Activated effector memory CD4-positive, alpha-beta T cell treated with Interleukin-2 at 50 U/mL for 16 hours (primary cell): ENCODE measurements around the gene ZNRF3.

ENCODE experiments used
- DNase-seq: peaks from one replicate; pipeline ENCODE4 v3.0.0-alpha.2; 2020

ZNRF3 gene

DNA sequence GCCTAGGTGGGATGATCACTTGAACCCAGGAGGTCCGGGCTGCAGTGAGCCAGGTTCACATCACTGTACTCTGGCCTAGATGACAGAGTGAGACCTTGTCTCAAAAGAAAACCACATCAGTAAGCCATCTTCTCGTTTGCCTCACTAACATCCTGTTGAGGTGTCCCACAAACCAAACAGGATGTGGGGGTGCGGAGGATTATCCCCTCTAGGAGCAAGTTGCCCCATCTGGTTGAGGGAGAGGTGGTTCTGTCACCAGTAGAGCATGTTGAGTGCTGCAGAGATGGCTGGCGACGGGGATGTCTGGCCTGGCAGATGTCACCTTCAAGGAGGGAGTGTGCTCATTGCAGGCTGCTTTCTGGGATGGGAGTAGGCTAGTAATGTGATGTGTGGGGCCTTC is 72.4 kb downstream of the ZNRF3 start:
- DNase-seq, result peak; percentile 59

DNA sequence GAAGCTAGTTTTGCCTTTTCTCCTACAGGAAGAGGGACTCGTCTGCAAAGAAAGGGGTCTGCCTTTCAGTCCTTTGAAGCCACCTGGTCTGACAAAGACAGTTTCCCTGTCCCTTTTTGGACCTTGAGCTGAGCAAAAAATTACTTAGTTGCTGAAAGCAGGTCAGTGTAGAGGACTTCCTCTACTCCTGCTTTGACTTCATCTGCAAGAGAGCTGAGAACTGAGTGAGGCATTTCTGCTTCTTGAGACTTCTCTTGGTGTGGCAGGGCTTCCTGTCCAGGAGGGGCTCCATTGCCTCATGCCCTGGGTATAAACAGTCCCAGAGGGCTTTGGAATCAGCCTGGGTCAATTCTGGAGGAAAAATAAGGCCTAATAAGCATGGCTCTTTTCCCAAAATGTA is 73.1 kb downstream of the ZNRF3 start:
- DNase-seq, result no peak

DNA sequence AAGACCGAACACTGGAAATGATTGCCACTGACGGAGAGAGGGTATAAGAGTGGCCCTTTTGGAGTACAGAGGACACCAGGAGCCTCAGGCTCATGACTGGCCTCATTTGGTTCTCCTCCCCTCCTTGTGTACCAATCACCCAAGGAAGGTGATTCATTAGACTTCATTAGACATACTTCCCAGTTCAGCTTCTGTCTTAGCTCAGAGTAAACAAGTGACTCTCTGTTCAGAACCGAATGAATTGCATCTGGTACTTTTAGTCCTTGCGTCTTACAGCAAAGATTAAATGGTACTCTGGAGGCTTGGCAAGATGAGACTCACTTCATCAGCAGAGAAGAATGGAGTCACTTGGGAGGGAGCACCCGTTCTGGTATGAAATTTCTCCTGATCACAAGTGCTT is 75.2 kb downstream of the ZNRF3 start:
- no peak for DNase-seq

DNA sequence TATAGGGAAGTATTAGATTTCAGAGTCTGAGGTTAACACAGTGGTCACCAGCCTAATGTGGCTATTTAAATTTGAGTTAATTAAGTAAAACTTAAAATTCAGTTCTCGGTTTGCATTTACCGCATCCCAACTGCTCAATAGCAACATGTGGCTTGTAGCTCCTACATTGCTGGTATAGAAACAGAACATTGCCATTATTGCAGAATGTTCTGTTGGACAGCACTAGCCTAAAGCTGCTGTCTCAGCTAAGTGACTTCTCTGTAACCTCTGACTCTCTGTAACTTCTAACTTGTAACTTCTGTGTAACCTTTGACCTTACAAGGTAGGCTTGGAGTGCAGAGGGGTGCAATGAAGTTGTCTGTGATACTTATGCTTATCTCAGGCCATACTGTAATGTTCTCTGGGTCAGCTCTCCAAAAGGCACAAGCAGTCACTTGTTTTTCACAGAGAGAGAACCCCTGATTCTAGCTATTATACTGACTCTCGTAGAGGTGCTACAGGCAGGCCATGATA is 78.7 kb downstream of the ZNRF3 start:
- no peak for DNase-seq

- no peak for DNase-seq
Observed at GRCh38 chr22:28963362-28963761, 80.0 kb downstream of the ZNRF3 start.

DNA sequence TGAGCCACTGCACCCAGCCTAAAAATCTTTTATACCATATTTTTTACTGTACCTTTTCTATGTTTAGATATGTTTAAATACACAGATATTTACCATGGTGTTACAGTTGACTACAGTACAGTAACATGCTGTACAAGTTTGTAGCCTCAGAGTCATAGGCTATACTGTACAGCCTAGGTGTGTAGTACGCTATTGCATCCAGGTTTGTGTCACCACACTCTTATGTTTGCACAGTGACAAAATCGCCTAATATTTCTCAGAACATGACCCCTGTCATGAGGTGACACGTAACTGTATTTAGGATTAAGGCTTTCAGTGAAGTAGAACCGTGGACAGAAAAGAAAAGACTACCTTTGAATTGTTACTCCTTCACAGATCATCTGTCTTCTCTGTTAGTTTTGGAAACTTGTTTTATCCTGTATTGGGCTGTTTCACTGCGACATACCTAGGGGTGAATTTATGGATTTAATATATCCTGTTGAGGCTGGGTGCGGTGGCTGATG is 83.8 kb downstream of the ZNRF3 start:
- DNase-seq, result no peak

DNA sequence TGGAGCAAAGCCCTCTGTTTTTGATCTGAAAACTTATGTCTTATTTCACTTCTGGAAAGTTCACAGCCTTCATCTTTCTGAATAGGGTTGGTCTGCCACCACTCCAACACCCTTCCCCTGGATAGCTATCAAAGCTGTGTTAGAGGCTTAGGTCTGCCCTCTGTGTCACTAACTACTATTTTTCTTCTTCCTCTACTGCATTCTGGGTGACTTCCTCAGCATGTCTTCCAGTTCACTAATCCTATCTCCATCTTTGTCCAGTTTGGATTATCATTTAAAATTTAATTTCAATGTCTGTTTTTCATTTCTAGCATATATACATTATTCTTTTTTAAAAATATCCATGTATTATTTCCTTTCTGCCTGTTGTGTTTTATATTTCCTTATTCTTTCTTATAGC is 84.6 kb downstream of the ZNRF3 start:
- DNase-seq, result no peak

- DNase-seq, result no peak
Observed at GRCh38 chr22:28969401-28970168, 86.2 kb downstream of the ZNRF3 start.

DNA sequence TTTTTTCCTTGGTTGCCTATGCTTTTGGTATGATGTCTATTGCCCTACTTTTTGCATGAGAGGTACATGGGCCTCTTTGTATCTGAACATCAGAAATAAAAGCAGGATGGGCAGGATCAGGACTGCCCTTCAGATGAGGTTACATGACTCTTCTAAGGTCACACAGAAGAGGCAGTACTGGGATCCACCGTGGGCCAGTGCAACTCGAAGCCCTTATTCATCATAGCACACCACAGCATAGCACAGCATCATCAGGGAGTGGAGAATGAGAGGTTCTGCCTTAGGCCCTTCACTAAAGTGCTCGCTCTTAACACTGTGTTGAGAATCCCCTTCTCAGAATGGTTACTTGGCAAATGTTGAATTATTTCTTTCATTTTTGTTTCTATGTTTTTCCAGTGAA is 90.0 kb downstream of the ZNRF3 start:
- DNase-seq, result no peak

DNA sequence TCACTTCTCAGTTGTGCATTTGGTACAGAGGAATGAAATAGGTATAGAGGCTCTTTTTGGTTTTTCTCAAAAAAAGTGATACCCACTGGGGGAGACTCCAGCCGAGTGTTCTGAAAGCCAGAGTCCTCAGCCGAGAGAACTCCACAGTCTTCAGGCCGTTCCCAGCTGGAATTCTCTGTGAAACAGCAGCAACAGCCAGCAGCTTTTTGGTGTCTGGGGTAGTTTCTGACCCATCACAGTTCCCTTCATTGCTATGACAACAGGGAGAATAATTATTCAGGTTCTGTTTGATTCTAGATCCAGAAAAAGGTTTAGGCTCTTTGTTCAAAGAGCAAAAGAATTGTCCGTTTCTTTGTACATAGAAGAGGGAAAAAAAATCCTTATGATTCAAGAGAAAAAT is 93.7 kb downstream of the ZNRF3 start:
- no peak for DNase-seq

GRCh38 chr22:28977481-28977971 is 94.2 kb downstream of the ZNRF3 start:
- DNase-seq, result no peak

DNA sequence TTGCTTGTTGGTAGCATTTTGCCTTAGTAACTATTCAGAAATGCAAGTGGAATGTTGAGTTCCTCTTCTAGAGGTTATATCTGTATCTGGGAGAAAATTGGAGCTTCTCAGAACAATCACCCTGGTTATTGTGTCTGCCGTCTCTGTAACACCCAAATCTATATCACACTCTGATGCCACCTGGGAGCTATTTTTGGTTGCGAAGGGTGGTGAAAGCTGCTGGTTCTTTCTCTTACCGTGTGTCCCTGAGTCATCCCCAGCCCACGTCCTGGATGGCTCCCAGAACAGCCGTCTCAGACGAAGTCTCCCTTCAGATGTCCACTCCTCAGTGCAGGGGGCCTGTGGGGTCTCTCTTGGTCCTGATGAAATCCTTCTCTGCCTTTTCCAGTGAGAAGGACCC is 94.8 kb downstream of the ZNRF3 start:
- DNase-seq, result no peak

- DNase-seq, result no peak
Observed at GRCh38 chr22:28978863-28979796, 95.8 kb downstream of the ZNRF3 start.

DNA sequence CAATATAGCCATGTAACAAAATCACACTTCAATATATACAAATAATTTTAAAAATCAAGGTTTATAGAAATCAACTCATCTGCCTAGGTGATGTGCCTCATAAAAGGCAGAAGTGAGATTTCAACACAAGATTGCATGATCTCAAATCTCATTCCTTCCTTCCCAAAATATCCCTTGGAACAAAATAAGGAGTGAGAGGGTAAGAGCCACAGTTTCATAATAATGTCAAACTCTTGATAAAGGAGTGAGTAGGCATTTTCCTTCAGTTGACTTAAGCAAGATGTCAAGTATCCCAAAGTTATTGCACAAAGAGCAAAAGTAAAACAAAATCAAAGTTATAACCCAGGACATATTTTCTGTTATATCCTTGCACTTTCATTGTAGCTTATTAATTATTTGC is 97.0 kb downstream of the ZNRF3 start:
- DNase-seq, result no peak

GRCh38 chr22:28981818-28982499 is 98.6 kb downstream of the ZNRF3 start:
- no peak for DNase-seq

DNA sequence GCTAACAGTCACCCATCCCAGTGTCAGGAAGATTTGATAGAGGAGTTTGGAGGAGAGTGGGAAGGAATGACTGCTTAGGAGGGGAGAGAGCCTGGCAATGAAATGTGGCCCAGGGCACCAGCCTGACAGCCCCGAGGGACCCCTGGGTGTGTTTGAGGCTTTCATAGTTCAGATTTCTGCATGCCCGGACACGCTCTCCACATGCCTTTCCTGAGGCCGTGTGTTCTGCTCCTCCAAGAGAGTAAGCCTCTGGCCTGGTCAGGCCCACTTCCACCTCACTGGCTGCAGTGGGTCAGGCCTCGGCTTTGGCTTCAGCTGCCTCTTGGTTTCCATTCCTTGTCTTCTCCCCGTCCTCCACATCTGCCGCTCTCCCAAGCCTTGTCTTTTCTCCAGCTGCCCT is 99.8 kb downstream of the ZNRF3 start:
- no peak for DNase-seq

DNA sequence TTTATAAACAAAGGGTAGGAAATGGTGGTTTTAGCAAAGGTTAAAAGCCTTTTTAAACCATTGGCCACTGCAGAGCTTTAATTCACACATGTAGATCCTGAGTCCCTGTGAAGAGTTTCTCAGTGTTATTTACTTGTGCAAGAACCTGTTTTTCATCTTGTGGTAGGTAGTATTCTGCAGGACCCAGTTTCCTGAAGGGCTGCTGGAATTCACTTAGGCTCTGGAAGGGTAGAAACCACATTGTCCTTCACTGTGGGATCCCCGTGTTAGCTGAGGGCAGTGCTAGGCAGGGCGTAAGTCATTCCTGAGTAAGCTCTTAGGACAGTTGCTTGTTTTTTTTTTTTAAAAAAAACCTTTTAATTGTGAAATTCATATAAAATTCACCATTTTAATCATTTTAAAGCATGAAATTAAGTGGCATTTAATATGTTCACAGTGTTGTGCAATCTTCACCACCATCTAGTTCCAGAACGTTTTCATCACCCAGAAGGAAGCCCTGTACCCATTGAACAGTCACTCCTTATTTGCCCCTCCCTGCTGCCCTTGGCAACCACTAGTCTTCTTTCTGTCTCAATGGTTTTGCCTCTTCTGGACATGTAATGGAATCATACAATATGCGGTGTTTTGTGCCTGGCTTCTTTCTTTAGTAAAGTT is 100.5 kb downstream of the ZNRF3 start:
- DNase-seq, result no peak

- no peak for DNase-seq
Observed at GRCh38 chr22:28984482-28985158, 101.2 kb downstream of the ZNRF3 start.

GRCh38 chr22:28985581-28986290 is 102.4 kb downstream of the ZNRF3 start:
- no peak for DNase-seq

DNA sequence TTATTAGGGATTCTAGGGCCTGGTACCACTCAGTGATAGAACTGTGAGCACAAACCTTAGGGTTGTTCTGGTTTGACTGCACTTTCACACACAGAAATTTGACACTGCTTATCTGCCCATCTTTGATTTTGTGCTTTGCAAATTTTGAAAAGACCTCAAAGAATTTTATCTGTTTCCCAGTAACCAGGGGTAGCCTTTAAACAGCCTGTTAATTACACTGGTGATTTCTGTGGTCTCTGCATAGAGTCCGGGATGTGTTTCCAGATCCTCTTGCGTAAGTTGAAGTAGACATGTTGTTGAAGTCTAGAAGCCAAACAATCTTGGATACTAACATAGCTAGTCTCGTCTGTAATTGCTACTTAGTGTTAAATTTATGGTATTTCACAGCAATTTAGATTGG is 103.0 kb downstream of the ZNRF3 start:
- no peak for DNase-seq

DNA sequence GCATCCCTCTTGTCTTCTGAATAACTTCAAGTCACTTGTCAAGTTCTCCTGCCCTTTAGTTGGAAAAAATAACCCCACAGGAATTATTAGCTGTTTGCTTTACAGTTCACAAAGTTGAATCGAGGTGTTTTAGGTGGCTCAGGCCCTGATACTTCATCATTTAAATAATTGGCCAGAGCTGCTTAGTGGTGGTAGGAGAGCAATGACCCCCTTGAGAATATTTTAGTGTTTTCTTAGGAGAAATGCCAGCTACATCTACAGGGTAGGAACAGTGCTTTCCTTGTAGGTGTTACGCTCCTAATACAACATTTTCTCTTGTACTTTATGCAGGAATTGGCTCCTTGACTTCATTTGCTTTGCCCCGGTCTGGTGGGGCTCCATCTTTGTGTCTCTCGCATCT is 105.1 kb downstream of the ZNRF3 start:
- DNase-seq, result no peak
